Stimulated activated CD4-positive, alpha-beta T cell treated with anti-CD3 and anti-CD28 coated beads, Interleukin-2, amount 100 ng/mL, for 4 hours (primary cell): ENCODE results near the gene BRD3.
"Not testable (repeated sequence)": the region's sequence is repeated elsewhere in the genome, so short reads cannot be mapped to it uniquely, and the experiment has no call there.

Source experiments
- DNase-seq: peaks from one replicate; pipeline ENCODE4 v3.0.0-alpha.2; 2020; ENCODE audit warnings: low read depth

Gene BRD3

DNA sequence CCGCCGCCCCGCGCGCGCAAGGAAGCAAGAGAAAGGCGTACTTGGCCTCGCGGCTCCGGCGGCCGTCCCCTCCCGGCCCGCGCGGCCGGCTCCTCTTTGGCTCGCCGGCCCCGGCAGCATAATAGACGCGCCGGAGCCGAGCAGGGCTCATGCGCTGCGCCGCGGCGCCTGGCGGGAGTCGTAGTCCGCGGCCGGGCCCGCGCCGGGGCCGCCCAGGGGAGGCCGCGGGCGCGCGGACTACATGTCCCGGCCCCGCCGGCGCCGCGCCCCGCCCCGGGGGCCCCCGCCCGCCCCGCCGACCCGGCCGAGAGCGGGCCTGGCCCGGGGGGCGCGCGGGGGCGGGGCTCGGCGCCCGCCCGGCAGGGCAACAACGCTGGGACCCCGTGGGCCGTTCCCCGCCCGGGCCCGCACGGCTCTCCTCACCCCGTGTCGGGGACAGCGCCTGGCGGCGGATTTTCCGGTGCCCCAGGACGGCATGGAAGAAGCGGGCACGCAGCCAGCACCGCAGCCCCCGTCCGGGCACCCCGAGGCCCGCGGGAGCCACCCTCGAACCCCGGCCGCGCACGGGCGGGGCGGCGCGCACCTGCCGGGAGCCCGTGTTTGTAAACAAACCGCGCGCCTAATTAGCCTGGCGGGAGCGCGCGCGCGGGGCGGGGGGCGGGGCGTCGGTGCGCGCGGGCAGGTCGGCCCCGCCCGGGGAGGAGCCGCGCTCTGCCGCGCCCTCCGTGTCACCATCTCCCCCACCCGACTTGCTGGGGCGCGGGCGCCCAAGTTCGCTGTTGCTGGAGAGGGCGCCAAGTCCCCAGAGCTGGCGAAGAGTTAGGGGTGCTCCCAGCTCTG is at the start of gene BRD3:
Gene BRD3, minus strand, starts transcription at position 123 of the 840 bp plus-strand sequence. CDS start 14,549 bp downstream, outside the sequence.
- DNase-seq, result peak; percentile 76

DNA sequence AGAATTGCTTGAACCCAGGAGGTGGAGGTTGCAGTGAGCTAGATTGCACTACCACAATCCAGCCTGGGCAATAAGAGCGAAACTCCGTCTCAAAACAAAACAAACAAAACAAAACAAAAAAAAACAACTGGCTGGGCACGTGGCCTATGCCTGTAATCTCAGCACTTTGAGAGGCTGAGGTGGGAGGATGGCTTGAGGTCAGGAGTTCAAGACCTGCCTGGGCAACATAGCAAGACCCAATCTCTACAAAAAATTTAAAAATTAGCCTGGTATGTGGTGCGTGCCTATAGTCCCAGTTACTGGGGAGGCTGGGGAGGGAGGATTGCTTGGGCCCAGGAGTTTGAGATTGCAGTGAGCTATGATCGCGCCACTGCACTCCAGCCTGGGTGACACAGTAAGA is 44.7 kb upstream of the BRD3 start:
- no peak for DNase-seq

DNA sequence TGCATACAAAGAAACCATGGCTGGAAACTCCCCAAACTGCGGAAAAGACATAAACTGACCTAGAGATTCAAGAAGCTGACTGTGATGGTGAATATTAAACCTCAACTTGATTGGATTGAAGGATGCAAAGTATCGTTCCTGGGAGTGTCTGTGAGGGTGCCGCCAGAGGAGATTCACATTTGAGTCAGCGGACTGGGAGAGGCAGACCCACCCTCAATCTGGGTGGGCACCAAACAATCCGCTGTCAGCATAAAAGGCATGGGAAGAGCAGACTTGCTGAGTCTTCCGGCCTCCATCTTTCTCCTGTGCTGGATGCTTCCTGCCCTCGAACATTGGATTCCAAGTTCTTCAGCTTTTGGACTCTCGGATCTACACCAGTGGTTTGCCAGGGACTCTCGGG is 43.2 kb upstream of the BRD3 start:
- DNase-seq, result no peak

DNA sequence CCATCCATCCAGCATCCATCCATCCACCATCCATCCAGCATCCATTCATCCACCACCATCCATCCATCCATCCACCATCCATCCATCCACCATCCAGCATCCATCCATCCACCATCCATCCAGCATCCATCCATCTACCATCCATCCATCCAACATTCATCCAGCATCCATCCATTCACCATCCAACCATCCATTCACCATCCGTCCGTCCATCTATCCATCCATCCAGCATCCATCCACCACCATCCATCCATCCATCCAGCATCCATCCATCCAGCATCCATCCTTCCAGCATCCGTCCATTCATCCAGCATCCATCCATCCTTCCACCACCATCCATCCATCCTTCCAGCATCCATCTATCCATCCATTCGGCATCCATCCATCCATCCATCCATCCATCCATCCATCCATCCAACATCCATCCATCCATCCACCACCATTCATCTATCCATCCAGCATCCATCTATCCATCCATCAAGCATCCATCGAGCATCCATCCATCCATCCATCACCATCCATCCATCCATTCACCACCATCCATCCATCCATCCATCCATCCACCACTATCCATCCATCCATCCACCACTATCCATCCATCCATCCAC is 35.7 kb upstream of the BRD3 start:
- DNase-seq, result no peak

DNA sequence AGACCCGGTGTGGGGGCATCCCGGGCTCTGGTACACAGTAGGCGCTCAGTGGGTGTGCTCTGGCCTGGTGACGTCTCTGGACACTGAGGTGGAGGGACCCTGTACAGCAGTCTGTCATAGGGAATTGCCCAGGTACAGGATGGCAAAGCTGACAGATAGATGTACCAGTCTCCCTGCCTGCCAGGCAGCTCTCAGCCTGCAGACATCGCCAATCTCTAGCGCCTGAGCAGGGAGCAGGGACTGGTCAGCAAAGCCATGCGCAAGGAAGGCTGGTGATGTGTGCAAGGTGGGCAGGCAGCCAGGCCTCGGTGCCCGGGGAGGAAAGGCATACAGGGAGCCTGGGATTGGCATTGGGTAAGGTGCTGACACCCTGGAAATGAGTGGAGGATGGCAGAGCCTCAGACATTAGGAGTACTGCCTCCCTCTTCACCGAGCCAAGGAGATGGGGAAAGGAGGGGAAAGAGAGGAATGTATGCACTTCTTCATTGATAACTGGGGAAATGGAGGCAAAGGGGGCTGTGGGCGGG is 33.9 kb upstream of the BRD3 start:
- no peak for DNase-seq

DNA sequence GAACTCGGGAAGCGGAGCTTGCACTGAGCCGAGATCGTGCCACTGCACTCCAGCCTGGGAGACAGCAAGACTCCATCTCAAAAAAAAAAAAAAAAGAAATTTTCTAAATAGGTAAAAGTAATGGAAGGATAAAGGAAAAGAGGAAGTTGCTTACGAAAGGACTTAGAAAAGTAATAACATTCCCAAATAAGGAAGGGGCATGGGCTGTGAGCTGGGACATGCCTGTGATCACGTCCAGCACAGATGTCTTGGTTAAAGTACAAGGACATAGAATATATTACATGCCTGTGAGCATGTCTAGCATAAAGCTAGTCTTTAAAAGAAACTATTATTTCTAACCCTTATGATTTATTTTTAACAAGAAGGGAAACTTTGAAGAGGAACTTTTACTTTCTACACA is 33.3 kb upstream of the BRD3 start:
- DNase-seq, result not testable (repeated sequence)

DNA sequence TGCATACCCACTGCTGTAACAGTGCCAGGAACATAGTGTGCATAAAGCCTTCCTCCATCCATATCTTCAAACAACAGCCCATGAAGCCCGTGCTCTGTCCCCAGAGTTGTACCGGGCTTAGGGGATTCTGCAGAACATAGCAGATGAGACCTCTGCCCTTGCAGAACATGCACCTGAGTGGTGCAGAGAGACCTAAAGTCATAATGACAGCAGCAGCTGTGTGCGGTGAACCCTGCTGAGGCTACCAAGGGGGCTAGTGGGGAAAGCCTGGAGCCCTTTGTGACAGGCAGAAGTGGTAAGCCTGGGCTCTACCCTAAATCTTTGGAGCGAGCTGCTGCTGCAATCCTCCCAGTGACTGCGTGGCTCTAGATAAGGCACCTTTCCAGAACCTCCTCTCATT is 32.2 kb upstream of the BRD3 start:
- no peak for DNase-seq

DNA sequence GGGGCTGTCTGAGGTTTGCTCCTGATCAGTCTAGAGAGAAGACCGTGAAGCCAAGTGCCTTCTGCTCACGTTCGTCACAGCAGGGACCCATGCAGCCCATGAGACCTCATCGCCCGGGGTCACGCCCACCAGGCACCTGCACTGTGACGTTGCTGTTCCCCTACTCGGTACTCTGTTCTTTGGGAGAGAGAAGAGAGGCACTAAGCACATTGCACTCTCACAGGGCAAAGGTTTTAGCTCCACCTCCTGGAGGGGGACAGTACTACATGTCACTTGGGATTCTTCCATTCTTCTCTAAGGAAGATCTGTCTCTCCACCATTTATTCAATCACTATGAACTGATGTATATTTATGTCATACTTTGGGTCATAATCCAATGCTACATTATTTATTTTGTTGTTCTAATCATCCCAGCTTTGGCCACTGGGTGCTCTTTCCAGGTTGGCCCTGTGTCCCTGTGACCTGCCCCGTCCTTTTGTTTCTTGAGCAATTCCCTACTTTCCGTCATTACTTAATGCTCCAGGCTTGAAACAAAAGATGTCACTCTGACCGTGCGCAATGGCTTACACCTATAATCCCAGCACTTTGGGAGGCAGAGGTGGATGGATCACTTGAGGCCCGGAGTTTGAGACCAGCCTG is 31.4 kb upstream of the BRD3 start:
- DNase-seq, result peak; percentile 24

DNA sequence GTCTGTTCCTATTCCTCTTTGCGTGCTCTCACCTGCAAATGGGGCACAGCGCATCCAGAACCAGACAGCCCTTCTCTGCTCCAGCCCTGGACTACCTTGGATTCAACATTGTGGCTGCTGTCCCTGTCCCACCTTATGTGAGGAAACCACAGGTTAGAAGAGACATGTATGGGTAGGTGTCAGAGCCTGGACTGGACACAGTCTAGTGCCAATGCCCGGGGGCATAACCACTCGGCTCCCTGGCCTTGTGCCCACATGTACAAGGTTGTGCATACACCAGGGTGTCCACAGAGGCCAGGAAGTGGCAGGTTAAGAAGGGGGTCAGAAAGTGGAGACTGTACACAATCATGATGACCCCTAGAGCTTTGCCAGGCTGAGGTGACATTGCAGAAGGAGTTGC is 22.1 kb upstream of the BRD3 start:
- no peak for DNase-seq

DNA sequence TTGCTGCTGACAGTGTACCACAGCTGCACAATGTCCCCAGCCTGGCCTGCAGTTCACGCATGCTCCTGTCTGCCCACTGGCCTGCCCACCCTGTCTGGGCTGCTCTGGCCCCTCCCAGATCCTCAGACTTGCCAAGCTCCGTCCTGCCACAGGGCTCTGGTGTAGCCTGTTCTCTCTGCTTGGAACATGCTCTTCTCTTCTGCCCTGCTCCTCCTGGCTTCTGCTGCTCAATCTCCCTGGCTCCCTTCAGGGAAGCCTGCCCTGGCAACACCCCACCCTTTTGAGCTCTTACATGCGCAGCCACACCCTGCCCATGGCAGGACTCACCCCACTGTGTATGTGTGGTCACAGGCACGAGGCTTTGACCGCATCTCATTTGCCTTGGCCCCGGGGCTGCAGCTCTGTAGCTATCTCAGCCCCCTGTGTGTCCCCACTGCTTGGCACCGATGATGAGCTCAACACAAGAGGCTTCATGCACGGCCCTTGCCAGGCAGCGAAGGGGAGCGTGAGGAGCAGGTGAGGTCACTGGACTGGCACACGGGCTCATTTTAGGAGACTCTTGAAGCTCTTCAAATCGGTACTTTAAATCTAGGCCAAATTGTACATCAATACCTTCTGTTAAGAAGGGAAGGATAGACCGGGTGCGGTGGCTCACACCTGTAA is 20.4 kb upstream of the BRD3 start:
- DNase-seq, result no peak

DNA sequence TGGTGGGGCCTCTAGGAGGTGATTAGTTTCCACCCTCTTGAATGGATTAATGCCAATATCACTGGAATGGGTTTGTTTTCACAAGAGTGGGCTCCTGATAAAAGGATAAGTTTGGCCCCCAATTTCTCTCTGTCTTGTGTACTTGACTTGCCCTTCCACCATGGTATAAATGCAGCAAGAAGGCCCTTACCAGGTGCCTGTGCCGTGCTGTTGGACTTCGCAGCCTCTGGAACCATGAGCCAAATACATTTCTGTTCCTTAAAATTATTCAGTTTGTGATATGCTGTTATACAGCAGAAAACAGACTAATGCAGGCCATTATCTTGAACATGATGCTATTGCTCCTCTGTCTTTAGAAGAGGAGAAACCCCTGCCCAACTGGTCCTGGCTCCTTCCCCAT is 17.8 kb upstream of the BRD3 start:
- DNase-seq, result no peak

DNA sequence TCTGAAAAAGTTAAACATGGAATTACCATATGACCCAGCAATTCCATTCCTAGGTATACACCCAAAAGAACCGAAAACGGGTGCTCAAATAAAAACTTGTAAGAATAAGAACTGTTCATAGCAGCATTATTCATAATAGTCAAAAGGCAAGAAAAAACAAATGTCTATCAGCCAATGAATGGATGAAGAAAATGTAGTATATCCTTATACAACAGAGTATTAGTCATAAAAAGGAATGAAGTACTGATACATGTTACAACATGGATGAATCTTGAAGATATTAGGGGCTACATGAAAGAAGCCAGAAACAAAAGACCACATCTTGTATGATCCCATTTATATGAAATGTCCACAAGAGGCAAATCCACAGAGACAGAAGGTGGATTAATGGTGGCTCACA is 15.6 kb upstream of the BRD3 start:
- DNase-seq, result no peak

DNA sequence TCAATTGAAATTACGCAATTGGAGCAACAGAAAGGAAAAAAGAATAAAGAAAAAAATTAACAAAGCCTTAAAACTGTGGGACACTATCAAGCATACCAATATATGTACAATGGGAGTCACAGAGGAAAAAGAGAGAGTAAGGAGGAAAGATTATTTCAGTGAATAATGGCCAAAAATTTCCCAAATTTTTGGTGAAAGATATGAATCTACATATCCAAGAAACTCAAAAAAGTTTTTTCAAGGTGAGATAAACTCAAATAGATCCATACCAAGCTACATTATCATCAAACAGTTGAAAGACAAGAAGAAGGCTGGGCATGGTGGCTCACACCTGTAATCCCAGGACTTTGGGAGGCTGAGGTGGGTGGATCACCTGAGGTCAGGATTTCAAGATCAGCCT is 8.8 kb upstream of the BRD3 start:
- no peak for DNase-seq

DNA sequence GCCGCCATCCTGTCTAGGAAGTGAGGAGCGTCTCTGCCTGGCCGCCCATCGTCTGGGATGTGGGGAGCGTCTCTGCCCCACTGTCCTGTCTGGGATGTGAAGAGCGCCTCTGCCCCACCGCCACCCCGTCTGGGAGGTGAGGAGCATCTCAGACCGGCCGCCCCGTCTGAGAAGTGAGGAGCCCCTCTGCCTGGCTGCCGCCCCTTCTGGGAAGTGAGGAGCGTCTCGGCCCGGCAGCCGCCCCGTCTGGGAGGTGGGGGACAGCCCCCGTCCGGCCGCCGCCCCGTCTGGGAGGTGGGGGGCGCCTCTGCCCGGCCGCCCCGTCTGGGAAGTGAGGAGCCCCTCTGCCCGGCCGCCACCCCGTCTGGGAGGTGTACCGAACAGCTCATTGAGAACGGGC is 7.9 kb upstream of the BRD3 start:
- not testable (repeated sequence) for DNase-seq

DNA sequence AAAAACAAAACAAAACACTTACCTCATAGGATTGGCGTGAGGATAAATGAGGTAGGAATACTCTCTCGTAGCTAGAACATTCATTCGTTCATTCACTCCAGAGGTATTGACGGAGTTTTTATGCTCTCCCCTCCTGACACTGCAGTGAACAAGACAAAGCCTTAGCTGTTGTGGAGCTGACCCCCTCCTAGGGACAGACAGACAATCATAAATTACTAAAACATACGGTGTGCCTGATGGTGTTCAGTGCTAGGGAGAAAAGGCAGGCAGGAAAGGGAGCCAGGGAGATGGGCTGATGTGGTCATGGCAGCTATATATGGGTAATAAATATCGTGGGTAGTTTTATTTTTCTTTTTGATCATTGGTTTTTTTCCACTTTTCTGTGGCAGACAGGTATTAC is 5.7 kb upstream of the BRD3 start:
- no peak for DNase-seq

DNA sequence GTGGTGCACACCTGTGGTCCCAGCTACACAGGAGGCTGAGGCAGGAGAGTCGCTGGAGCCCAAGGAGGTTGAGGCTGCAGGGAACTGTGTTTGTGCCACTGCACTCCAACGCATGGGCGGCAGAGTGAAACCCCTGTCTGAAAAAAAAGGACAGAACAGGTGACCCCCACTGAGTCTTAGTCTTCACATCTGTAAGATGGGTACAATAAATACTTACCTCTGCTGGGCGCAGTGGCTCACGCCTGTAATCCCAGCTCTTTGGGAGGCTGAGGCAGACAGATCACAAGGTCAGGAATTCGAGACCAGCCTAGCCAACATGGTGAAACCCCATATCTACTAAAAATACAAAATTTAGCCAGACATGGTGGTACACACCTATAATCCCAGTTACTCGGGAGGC is 4.9 kb upstream of the BRD3 start:
- DNase-seq, result not testable (repeated sequence)

DNA sequence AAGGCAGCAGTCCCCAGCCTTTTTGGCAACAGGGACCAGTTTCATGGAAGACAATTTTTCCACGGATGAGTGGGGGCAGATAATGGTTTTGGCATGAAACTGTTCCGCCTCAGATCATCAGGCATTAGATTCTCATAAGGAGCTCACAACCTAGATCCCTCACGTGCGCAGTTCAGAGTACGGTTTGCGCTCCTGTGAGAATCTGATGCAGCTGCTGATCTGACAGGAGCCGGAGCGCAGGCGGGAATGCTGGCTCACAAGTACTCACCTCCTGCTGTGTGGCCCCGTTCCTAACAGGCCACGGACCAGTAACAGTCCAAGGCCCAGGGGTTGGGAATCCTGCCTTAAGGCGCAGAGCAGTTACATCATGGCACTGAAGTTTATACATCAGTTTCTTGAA is 3.3 kb upstream of the BRD3 start:
- DNase-seq, result no peak

DNA sequence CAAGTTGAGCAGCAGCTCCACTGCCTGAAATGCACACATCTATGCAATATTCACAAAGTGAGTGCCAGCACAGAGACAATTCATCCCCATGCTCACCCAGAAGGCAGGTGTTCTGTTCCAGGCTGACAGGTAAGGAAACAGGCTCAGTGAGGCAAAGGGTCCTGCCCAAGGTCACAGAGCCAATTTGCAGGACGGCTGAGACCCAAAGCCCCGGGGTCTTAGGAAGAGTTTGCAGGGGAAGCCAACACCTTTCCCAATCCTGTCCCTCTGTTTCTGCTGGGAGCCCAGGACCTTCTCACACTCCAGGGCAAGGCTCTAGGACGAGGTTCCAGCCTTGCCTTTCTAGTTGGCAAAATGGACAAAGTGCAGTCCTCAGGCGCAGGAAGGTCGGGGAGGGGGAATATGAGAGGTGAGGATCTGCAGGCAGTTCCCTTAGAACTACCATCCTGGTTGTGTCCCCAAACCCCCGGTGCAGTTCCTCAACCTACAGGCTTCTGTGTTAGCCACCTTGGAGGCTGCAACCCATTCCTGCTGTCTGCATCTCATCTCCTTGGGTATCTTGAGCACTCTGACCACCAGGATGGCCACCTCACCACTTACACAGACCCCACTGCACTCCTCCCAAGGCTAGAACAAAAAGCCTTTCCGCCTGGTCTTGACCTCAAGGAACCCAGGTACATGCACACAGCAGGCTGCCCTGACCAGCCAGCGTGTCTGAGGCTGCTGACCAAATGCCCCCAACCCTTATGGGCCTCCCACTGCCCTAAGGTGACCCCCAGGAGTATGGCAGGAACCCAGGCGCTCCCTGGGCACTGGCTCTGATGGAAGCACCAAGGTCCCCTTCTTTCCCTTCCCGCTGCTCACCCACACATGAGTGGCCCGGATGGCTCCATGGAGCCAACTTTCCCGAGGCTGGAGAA is 1.9 kb upstream of the BRD3 start:
- no peak for DNase-seq

DNA sequence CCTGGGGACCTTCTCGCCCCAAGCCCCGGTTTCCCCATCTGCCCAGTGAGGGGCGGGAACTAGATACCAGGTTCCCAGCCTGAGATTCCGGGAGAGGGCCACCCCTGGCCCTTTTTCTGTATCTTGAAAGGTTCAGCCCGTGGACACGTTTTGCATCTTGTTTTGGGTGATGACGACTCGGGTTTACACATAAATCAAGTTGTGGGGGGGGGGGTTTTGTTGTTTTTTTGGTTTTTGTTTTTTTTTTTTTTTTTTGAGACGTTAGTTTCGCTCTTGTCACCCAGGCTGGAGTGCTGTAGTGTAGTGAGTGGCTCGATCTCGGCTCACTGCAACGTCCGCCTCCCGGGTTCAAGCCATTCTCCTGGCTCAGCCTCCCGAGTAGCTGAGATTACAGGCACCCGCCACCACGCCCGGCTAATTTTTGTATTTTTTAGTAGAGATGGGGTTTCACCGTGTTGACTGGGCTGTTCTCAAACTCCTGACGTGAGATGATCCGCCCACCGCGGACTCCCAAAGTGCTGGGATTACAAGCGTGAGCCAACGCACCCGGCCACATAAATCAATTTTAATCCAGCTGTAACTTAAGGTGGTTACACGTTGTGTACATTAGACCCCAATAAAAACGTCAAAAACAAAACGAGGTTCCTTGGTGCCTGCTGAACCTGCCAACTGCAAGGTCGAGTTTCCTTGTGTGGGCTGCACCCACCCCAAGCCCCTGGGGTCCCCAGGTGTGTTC is 1.1 kb upstream of the BRD3 start:
- no peak for DNase-seq
